HG03025 (cell line): ENCODE results near the gene WASHC3.
A peak's percentile ranks its signal among the peaks of the same experiment; 100 is the strongest.
"Not testable (repeated sequence)": the region's sequence is repeated elsewhere in the genome, so short reads cannot be mapped to it uniquely, and the experiment has no call there.

Experiments used
- ATAC-seq: cut with Tn5 transposase; IDR thresholded peaks from one replicate; pipeline ENCODE4 v1.9.1; 2021; ENCODE audit warnings: mild to moderate bottlenecking, moderate library complexity; ENCODE audit not compliant: unreplicated experiment, low FRiP score

Gene WASHC3

DNA sequence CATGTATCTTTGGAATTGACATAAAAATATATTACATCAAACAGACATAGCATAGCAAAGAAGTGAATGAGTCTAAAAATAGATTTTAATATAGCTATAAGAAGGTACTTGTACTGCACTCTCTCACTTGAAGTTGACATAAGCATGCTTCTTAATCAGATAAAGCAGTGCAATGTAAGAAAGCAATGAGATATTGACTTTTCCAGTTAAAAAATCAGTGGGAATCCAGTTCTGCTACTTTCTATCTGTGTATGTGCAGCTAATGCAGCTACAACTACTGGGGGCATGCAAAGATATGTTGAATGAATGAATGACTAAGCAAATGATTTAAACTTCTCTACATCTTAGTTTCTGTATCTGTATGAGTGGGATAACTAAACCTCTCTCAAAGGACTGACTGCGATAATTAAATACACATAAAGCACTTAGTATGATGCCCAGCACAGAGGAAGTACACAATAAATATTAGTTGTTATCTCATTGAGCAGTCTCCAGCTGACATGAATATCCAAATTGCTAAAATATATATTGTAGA is 10.3 kb downstream of the WASHC3 start:
- no peak for ATAC-seq

DNA sequence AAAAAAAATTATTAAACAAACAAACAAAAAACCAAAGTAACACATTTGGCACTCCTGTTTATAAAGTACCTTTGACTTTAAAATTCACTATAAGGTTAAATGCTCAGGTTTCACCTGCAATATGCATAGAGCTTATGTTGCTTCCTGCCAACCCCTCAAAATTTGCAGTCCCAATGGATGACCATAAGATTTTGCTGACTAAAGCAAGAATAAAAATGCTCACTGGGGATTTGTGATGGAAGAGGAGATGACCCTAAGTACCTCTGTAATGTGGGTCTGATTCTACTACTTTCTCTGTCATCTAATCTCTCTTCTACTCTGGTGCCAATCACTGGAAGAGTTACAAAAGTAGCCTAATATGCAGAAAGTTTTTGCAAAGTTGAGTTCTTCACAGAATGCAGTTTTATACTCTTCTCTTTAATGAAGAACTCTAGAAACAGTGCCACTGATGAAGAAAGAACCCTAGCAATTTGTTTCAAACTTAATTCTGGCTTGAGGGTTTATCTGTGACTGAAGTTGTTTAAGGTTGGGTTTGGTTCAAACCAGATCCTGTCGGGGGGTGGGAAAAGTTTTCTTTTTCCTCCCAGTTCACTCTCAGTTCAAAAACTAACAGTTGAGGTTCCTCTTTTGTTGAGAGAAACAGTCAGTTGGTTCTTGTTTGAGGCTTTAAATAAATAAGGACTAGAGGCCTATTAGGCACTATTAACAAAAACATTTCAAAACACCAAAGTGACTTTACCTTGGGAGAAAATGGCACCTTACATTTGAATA is 10.9 kb downstream of the WASHC3 start:
- no peak for ATAC-seq

DNA sequence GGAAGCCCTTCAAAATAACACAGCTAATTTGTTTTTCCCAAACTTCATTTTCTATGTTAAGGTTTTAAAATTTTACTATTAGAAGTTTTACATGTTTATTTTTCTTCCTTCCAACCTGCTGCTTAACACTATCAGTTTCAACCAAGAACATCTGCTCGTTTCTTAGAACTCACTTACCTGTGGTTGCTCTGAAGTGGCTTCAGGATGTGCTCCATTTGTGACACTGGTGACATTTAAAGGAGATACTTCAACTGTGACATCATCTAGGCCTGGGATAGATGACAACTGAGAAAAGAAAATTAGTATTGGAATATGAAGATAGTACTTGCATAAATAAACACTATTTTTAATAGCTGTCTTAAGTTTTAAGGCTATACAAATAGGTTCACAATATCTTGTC is 17.9 kb downstream of the WASHC3 start:
- ATAC-seq = peak; percentile 88

DNA sequence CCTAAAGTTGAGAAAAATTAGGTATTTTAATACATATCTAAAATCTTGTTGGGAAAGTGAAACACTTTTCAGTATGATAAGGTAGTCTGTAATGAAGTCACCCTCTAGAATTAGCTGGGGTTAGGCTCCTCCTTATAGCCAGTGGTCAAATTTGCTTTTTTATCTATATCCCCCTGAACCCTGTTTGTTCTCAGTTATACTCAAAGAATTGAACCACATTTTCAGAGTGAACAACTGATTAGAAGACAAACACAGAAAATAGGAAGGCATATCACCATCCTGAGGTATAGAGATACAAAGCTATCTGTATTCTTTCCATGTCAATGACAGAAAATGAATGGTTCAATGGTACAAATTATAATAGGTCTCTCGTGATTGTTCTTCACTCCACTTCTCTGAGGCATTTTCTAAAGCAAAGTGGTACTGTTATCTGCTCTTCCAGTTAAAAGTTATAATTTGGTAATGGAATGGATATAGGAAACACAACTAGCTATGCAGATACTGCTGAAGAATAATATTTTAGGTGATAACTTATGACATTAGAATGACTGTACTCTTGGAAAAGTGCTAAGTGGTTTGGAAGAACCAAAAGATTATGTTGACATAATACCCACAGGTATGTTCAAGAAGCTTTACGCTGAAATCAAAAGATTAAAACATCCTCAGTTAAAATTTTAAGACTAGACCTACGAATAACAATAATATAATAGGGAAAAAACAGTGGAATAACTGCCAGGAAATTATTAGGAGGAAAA is 27.6 kb downstream of the WASHC3 start:
- ATAC-seq = no peak

DNA sequence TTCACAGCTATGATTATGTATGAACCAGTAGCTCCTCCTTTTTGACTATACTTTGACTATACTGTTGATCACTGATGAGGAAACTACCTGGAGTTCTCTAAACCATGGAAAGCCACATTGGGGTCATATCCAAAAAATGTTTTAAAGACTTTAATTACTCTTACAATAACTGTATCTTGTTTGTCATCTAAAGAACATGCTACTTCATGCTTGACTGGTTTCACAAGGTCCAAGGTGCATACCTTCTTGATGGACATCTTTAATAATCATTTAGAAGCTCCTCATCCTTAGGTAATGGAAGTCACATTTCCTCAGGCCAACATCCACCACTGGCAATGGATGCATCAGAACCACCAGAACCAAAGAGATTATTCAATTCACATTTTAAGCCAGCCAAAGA is 29.9 kb downstream of the WASHC3 start:
- no peak for ATAC-seq

- ATAC-seq = no peak
Measured at GRCh38 chr12:102029141-102029540, 32.6 kb downstream of the WASHC3 start.

DNA sequence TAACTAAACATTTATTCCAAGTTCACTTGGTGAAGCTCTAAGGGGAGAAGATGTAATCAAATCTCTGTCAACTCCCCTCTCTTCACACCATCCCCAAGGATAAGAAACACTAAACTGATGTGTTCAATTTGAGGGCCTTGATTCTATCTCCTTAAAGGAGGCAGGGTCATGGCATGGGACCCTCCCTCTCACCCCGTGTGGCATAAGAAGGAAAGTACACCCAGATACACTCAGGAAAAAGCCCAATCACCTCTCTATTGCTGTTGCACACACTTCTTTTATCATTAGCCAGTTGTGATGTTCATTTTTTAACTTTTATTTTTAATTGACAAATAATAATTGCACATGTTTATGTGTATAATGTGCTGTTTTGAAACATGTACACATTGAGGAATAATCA is 35.1 kb downstream of the WASHC3 start:
- ATAC-seq = no peak

DNA sequence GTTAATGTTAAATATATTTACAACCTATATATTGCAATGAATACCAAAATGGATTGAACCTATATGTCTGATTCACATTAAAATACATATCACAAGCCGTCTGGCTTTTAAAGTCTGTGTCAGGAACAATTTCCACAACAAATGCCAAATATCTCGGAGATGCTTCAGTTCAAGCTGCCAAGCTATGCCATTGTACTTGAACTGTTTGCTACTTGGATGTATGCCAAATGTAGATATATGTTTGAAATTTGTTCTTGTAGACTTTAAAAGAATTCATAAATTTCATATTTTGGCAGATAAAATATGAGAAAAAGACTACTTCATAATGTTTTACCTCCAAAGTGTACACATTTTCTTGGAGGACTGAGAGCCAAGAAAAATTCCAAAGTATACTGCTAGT is 37.0 kb downstream of the WASHC3 start:
- ATAC-seq = no peak

DNA sequence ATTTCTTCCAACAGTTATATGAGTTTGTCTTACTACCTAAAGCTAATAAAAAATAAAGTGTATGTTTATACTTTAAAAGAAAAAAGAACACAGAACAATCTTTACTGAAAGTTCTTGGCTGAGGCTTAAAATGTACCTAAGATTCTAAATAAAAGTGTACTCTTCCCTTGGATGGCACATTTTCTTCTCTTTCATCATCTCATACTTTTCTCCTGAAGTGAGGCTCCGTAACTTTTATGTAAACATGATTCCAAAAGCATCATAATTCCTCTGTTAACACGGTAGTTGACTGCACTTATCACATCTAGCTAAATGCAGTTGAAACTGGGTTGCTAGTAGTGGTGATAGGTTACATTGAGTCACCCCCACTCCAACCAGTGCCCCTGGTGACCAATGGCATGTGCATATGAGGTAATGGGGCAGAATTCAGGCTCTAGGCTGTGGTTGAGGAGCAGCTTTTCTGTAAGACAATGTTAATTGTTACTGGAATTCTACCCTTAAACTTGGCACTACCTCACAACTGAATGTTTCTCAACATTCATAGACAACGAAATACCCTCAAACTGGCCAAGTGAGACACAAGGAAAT is 38.4 kb downstream of the WASHC3 start:
- ATAC-seq = no peak

GRCh38 chr12:102022286-102022685 is 39.5 kb downstream of the WASHC3 start:
- no peak for ATAC-seq

DNA sequence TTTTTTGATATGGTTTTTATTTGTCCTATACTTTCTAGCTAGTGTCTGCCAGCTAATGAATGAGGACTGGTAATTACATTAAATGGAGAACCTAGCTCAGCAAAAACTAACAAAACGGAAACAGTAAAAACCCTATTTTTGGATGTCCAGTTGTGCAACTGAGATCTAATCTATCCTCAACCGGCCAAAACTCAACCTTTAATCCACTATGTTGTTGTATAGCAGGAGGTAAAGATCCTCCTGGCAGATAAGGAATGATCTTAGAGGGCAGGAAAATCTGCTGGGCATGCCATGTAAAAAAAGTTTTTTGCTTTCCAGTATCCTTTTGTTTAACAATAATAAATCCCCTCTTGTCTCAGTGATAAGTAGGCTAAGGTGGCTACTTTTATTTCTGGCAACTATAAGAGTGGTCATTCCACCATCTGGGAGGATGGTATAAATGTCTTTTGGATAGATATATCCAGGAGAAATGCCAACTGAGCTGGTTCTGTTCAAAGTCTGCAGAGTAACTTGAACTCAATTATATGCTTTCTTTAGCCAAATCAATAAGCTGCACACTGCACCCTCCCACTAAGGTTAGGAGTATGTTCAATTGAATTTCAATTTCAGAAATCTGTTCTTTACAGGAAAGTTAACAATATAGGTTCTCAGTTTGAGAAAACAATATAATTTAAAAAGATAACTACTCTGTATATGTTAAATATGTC is 40.1 kb downstream of the WASHC3 start:
- no peak for ATAC-seq

DNA sequence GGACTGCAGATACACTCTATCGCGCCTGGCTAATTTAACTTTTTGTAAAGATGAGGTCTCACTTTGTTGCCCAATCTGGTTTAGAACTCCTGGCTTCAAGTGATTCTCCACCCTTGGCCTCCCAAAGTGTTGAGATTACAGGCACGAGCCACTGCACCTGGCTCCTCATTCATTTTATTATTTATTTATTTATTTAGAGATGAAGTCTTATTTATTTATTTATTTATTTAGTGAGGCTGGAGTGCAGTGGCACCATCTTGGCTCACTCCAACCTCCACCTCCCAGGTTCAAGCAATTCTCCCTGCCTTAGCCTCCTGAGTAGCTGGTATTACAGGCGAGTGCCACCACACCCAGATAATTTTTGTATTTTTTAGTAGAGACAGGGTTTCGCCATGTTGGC is 43.2 kb downstream of the WASHC3 start:
- ATAC-seq = not testable (repeated sequence)

DNA sequence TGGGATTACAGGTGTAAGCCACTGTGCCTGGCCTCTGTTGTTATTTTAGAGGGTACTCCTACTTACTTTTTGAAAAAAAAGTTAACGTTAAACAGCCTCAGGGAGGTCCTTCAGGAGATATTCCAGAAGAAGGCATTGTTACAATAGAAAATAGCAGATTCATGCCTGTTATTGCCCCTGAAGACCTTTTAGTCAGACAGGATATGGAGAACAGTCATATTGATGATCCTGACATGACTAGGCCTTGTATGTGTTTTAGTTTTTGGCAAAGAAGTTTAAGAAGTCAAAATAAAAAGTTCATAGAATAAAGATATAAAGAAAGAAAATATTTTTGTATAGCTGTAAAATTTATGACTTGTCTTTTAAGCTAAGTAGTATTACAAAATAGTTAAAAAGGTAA is 45.3 kb downstream of the WASHC3 start:
- no peak for ATAC-seq

- peak; percentile 93 for ATAC-seq
Measured at GRCh38 chr12:102010265-102010994, 51.4 kb downstream of the WASHC3 start.

GRCh38 chr12:102009796-102010195 is 52.0 kb downstream of the WASHC3 start:
- peak; percentile 4 for ATAC-seq

GRCh38 chr12:102008615-102009126 is 53.1 kb downstream of the WASHC3 start:
- ATAC-seq = no peak

- ATAC-seq = no peak
Measured at GRCh38 chr12:102005256-102005655, 56.5 kb downstream of the WASHC3 start.

DNA sequence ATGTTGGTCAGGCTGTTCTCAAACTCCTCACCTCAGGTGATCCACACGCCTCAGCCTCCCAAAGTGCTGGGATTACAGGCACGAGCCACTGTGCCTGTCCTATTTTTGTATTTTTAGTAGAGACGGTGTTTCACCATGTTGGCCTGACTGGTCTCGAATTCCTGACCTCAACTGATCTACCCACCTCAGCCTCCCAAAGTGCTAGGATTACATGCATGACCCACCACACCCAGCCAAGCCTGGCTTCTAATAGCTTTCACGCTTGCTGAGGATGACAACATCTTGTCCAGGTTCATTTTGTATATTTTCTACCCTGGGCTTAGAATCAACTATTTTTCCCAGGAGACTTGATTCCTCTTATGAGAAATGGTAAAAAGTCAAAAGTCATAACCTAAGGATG is 64.7 kb downstream of the WASHC3 start:
- ATAC-seq = no peak

DNA sequence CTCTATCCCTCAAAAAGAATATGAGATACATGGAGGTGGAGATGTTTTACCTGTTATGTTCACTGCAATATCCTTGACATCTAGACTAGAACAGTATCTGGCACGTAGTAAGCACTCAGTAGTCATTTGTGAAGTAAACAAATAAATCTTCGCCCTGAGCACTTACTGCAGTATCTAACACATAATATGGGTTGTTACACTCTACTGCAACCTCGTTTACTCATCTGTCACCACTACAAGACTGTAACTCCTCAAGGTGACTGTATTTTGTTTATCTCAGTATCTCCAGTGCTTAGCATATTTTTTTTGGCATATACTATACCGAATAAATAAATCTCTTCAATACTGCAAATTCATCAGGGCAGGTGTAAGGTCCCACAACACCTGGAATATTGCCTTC is 66.1 kb downstream of the WASHC3 start:
- ATAC-seq = no peak

DNA sequence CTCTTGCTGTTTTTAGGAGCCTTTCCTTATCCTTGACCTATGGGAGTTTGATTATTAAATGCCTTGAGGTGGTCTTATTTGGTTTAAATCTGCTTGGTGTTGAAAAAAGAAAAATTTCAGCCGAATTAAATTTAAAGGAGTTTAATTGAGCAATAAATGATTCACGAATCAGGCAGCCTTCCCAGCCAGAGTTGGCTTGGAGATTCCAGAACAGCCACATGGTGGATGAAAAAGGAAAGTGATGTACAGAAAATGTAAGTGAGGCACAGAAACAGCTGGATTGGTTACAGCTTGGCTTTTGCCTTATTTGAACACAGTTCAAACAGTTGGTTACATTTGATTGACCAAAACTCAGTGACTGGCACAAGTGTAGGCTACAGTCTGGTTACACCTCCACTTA is 69.7 kb downstream of the WASHC3 start:
- ATAC-seq = no peak
